ENCODE measurements around the gene PIP5K1A. TPM values are rescaled to one million over a fixed set of nuclear protein-coding genes. Genes with fewer than 3 reads are reported as not detected.
A peak's percentile ranks its signal among the peaks of the same experiment; 100 is the strongest.

Gene PIP5K1A
- total and polyA plus RNA-seq, 2 experiments from 2014 or later = 35.1 to 62.8 TPM

DNA sequence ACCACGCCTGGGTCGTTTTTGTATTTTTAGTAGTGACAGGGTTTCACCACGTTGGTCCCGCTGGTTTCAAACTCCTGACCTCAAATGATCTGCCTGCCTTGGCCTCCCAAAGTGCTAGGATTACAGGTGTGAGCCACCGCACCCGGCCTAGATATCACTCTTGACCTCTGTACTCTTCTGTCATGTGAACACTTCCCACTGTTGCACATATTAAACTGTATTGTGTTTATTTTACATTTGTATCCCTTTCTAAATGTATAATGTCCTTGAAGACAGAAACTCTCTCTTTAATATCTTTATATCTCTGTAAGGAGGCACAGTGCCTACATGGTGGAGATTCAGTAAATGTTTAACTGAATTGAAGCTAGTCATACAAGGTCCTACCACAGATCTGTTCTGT is 36.9 kb downstream of the PIP5K1A start:
- in situ Hi-C loops (cut with MboI) = no loop called here
- no peak overlapping the region for H3K4me3 ChIP-seq

DNA sequence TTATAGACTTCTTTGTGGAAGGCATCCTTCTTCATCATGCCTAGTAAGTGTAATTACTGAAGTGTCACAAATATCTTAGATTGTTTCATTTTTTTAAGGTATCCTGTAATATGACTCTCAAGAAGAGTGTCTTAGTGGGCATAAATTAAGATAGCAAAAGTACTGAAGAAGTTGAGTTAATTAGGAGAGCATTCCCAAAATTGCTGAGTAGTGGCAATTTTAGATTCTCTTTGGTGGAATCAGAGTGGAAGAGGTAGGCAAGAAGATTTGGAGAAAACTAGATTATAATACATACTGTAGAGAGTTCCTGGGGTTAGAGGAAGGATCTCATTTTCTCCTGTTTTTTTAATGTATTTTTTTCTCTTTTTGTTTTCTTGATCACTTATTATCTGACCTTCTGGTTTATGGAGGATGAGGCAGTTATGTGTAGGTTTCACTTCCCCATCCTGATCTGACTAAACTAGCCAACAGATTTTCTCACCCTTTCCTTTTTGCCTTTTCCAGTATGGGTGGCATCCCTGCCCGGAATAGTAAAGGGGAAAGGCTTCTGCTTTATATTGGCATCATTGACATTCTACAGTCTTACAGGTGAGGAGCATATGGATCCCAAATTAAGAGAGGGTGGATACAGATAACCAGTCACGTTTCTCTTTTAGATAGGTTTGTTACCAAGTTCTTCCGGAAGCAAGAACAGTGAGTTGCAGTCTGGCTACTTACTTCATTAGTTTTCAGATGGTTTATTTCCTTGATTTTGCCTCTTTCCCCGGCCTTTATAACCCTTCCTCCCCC is 39.5 kb downstream of the PIP5K1A start:
- Histone ChIP-seq H4K20me1 (ENCODE audit: insufficient read depth) (no peaks in the 10 kb centered on the region; the same call in 1 of the 2 replicates), H3K9me2 (ENCODE audit: insufficient read depth) (no peaks in the 10 kb centered on the region), H3K9ac (peak overlapping the region; percentile 1; the same call in 1 of the 2 replicates), H3K4me3 (no peak overlapping the region), H3K9me3 (ENCODE audit: low read depth) (no peaks in the 10 kb centered on the region), H3K4me2 (ENCODE audit: unreplicated experiment) (peak overlapping the region; percentile 60), H3K36me3 (ENCODE audit: low read depth) (peaks cover 92% of the 10 kb centered on the region), H3K79me2 (ENCODE audit: insufficient read depth) (peaks cover 93% of the 10 kb centered on the region), H3F3A (ENCODE audit: insufficient read depth) (peaks cover 64% of the 10 kb centered on the region), H3K27me3 (replicated peaks; ENCODE audit: insufficient read depth) (no peaks in the 10 kb centered on the region), H2AFZ (no peak overlapping the region), H3K27ac (peak overlapping the region; percentile 59), H3K4me1 (ENCODE audit: insufficient read depth) (peaks cover 19% of the 10 kb centered on the region)
- 25 to 28% methylated on average over 4 of the region's 4 CpGs for whole genome bisulfite sequencing, 2 experiments (ENCODE audit: low coverage in 1 of 2, low lambda C conversion rate in 2 of 2, missing lambda C conversion rate in 2 of 2)
- in situ Hi-C loops (cut with MboI) = no loop called here
- DNase-seq = no peak
- TF ChIP-seq EZH2phosphoT487 (IDR thresholded peaks at IDR 0.05; ENCODE audit: insufficient read depth, low read depth) = no peak
- TF ChIP-seq EZH2 (IDR thresholded peaks at IDR 0.05; ENCODE audit: insufficient read depth, poor library complexity, severe bottlenecking) = no peak

More for the DNA sequence above, 36.9 kb downstream of the PIP5K1A start:
- H3K9me2 ChIP-seq (ENCODE audit: insufficient read depth) = no peaks in the 10 kb centered on the region
- no peaks in the 10 kb centered on the region for H3K27me3 ChIP-seq (replicated peaks; ENCODE audit: insufficient read depth)
- H3F3A ChIP-seq (ENCODE audit: insufficient read depth) = peaks cover 59% of the 10 kb centered on the region
- no peak overlapping the region for H3K4me2 ChIP-seq (ENCODE audit: unreplicated experiment)
- peaks cover 92% of the 10 kb centered on the region for H3K36me3 ChIP-seq (ENCODE audit: low read depth)
- no peaks in the 10 kb centered on the region; the same call in 1 of the 2 replicates for H4K20me1 ChIP-seq (ENCODE audit: insufficient read depth)
- 88 to 92% methylated on average over 6 of the region's 6 CpGs for WGBS, 2 experiments (ENCODE audit: low coverage in 1 of 2, low lambda C conversion rate in 2 of 2, missing lambda C conversion rate in 2 of 2)
- H3K9ac ChIP-seq = no peak overlapping the region
- TF ChIP-seq EZH2phosphoT487 (IDR thresholded peaks at IDR 0.05; ENCODE audit: insufficient read depth, low read depth) = no peak
- TF ChIP-seq EZH2 (IDR thresholded peaks at IDR 0.05; ENCODE audit: insufficient read depth, poor library complexity, severe bottlenecking) = no peak
- no peak overlapping the region for H3K27ac ChIP-seq
- H3K4me1 ChIP-seq (ENCODE audit: insufficient read depth) = peaks cover 19% of the 10 kb centered on the region
- peaks cover 93% of the 10 kb centered on the region for H3K79me2 ChIP-seq (ENCODE audit: insufficient read depth)
- H2AFZ ChIP-seq = no peak overlapping the region
- no peaks in the 10 kb centered on the region for H3K9me3 ChIP-seq (ENCODE audit: low read depth)
- DNase-seq = no peak

DNA sequence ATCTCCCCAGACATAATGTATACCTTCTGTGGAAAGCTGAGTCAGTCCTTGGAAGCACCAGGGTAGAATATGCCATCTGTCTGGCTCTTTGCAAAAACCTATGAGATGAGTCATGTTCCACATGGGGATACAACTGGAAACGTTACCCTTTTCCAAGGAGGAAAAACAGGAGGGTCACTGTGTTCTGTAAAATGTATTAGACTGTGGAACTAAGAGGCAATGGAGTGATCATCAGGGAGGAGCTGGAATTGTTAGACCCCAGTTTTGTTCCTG is 40.1 kb downstream of the PIP5K1A start:
- peak overlapping the region; percentile 59 for H3K27ac ChIP-seq

DNA sequence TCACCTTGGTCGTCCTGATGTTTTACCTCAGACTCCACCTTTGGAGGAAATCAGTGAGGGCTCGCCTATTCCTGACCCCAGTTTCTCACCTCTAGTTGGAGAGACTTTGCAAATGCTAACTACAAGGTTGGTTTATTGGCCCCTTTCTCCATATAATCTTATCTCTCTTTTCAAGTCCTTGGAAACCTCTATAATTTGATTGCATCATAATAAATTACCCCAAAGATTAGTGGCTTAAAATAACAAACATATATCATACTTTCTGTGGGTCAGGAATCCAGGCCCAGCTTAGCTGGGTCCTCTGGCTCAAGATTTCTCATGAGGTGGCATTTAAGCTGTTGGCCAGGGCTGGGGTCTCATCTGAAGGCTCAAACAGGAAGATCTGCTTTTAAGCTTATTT is 44.1 kb downstream of the PIP5K1A start:
- Histone ChIP-seq H3K9ac (no peak overlapping the region), H3K4me2 (ENCODE audit: unreplicated experiment) (no peak overlapping the region), H3K4me1 (ENCODE audit: insufficient read depth) (peaks cover 16% of the 10 kb centered on the region), H3K9me2 (ENCODE audit: insufficient read depth) (no peaks in the 10 kb centered on the region), H3F3A (ENCODE audit: insufficient read depth) (peaks cover 72% of the 10 kb centered on the region), H3K9me3 (ENCODE audit: low read depth) (no peaks in the 10 kb centered on the region), H2AFZ (no peak overlapping the region), H3K27me3 (replicated peaks; ENCODE audit: insufficient read depth) (no peaks in the 10 kb centered on the region), H4K20me1 (ENCODE audit: insufficient read depth) (no peaks in the 10 kb centered on the region; the same call in 1 of the 2 replicates), H3K79me2 (ENCODE audit: insufficient read depth) (peaks cover 84% of the 10 kb centered on the region), H3K4me3 (no peak overlapping the region), H3K27ac (no peak overlapping the region), H3K36me3 (ENCODE audit: low read depth) (peaks cover 85% of the 10 kb centered on the region)
- DNase-seq = no peak
- in situ Hi-C loops (cut with MboI) = no loop called here
- TF ChIP-seq EZH2 (IDR thresholded peaks at IDR 0.05; ENCODE audit: insufficient read depth, poor library complexity, severe bottlenecking) = no peak
- no peak for TF ChIP-seq EZH2phosphoT487 (IDR thresholded peaks at IDR 0.05; ENCODE audit: insufficient read depth, low read depth)
- WGBS, 2 experiments (ENCODE audit: low coverage in 1 of 2, low lambda C conversion rate in 2 of 2, missing lambda C conversion rate in 2 of 2) = 98% methylated on average over 2 of the region's 2 CpGs

More for the DNA sequence above, 40.1 kb downstream of the PIP5K1A start:
- Histone ChIP-seq H3K27me3 (replicated peaks; ENCODE audit: insufficient read depth) (no peaks in the 10 kb centered on the region), H4K20me1 (ENCODE audit: insufficient read depth) (no peaks in the 10 kb centered on the region; the same call in 1 of the 2 replicates), H3K4me1 (ENCODE audit: insufficient read depth) (peaks cover 19% of the 10 kb centered on the region), H3K79me2 (ENCODE audit: insufficient read depth) (peaks cover 93% of the 10 kb centered on the region), H3K9ac (no peak overlapping the region), H3K36me3 (ENCODE audit: low read depth) (peaks cover 93% of the 10 kb centered on the region), H3K4me2 (ENCODE audit: unreplicated experiment) (peak overlapping the region; percentile 60), H3K9me3 (ENCODE audit: low read depth) (no peaks in the 10 kb centered on the region), H3F3A (ENCODE audit: insufficient read depth) (peaks cover 70% of the 10 kb centered on the region), H3K9me2 (ENCODE audit: insufficient read depth) (no peaks in the 10 kb centered on the region), H2AFZ (no peak overlapping the region), H3K4me3 (no peak overlapping the region)
- no peak for TF ChIP-seq EZH2phosphoT487 (IDR thresholded peaks at IDR 0.05; ENCODE audit: insufficient read depth, low read depth)
- TF ChIP-seq EZH2 (IDR thresholded peaks at IDR 0.05; ENCODE audit: insufficient read depth, poor library complexity, severe bottlenecking) = no peak
- 0 to 4% methylated on average over 1 of the region's 1 CpG for WGBS, 2 experiments (ENCODE audit: low coverage in 1 of 2, low lambda C conversion rate in 2 of 2, missing lambda C conversion rate in 2 of 2)
- in situ Hi-C loops (cut with MboI) = no loop called here
- DNase-seq = peak; percentile 93
